Sciatic nerve (tissue), 2 donors: ENCODE results near the gene SLC22A31. TPM values are rescaled to one million over a fixed set of nuclear protein-coding genes. Genes with fewer than 3 reads are reported as not detected.
"Not testable (repeated sequence)": the region's sequence is repeated elsewhere in the genome, so short reads cannot be mapped to it uniquely, and the experiment has no call there.

Source experiments
- ATAC-seq: fragments of 200-7000 bp; cut with Tn5 transposase; one replicate; pipeline ENCODE4 v1.9.1; 2020; ENCODE audit warnings: mild to moderate bottlenecking, moderate library complexity
- DNase-seq: peaks from one replicate; pipeline ENCODE4 v3.0.0-alpha.2; 2020; ENCODE audit warnings: low spot score
- intact Hi-C: fragments of 100-400 bp; cut with DNase I; formaldehyde crosslinking; loops from one replicate; pipeline ENCODE4 v1.14.2; 2022
- total RNA-seq: library from RNA; stranded (reverse); fragmentation: NEBNext Ultra II Directional; extraction: Animal tissue kit (Norgen Biotek cat#: 25700); gene quantifications from one replicate; pipeline ENCODE4 v1.2.1, GENCODE V29; 2021
- donor health status: DM: no; HTN: no; CAD: no.
- donor health status: DM: no; HTN: no; CAD: no.

SLC22A31 gene
- 0.98 TPM for total RNA-seq

- ATAC-seq (no peak), DNase-seq (peak; percentile 56)
- intact Hi-C loops, result no loop called here
Measured at GRCh38 chr16:89200124-89200849, at the start of gene SLC22A31. Gene SLC22A31, minus strand, starts transcription at chr16:89200537. Its CDS starts 36 bp downstream, at chr16:89200501.

GRCh38 chr16:89248196-89248982 is 48.1 kb upstream of the SLC22A31 start:
- ATAC-seq, result no peak
- intact Hi-C loops, result no loop called here
- DNase-seq, result no peak

GRCh38 chr16:89247734-89248075 is 47.4 kb upstream of the SLC22A31 start:
- DNase-seq, intact Hi-C loops: not testable (repeated sequence)
- ATAC-seq, result peak; percentile 18

DNA sequence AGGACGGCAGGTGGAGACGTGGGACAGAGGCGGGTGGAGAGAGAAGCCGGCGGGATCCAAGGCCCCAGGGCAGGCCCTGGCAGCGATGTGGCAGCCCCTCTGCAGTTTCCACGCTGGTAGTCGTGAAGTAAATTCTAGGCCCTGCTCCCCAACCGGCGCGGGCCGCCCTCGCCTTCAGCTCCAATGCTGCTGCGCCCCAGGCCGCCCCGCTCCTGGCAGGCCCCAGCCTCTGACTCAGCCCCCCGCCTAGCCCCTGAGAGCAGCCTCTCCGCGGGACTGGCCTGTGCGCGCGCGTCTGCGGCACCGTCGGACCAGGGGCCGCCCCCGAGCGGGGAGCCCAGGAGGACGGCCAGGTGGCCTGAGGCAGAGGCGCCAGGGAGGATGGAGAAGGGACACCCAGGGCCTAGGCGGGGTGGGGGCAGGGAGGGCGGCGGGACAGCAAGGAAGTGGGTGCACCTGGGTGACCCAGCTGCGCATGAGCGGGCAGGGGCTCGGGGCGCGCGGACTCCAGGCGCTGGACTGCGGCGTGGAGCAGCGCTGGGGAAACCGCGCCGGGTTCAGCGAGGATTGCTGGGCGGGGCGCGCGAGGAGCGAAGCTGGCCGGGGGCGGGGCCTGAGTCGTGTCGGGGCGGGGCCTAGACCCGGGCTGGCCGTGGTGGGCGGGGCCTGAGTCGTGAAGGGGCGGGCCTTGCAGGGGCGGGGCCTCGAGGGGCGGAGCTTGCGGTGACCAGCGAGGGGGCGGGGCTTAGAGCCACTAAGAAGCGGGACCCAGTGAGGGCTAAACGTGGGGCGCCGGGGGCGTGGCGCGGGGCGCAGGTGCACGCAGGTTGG is 46.8 kb upstream of the SLC22A31 start:
- intact Hi-C loops, result no loop called here
- DNase-seq (peak; percentile 96), ATAC-seq (peak; percentile 98)

DNA sequence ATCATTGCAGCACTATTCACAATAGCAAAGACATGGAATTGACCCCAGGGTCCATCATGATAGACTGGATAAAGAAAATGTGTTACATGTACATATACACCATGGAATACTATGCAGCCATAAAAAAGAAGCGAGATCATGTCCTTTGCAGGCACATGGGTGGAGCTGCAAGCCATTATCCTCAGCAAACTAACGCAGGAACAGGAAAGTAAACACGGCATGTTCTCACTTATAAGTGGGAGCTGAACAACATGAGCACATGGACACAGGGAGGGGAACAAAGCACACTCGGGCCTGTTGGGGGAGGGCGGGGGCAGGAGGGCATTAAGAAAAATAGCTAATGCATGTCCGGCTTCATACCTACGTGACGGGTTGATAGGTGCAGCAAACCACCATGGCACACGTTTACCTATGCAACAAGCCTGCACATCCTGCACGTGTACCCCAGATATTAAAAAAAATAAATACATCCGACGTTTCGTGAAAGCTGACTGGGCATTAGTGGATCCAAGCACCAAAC is 46.1 kb upstream of the SLC22A31 start:
- ATAC-seq, result no peak
- DNase-seq, result no peak

DNA sequence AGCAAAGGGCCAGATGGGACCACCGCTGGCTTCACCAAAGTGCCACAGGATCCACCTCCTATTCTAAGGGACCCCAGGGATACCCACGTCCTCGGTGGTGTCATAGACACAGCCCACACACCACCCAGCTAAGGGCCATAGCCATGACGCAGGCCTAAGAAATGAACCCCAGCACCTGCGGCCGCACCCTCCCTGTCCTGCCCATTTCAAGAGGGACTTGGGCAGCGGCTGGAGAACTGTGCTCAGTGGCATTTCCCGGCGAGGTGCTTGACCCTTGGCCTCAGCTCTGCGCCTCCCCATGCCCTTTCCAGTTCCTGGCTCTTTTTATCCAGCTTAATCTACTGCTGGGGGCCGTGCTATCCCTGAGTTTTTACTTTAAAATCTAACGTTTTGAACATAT is 44.4 kb upstream of the SLC22A31 start:
- intact Hi-C loops, result no loop called here
- DNase-seq (no peak), ATAC-seq (no peak)

More for the DNA sequence above, 46.1 kb upstream of the SLC22A31 start:
- intact Hi-C loops, result no loop called here

DNA sequence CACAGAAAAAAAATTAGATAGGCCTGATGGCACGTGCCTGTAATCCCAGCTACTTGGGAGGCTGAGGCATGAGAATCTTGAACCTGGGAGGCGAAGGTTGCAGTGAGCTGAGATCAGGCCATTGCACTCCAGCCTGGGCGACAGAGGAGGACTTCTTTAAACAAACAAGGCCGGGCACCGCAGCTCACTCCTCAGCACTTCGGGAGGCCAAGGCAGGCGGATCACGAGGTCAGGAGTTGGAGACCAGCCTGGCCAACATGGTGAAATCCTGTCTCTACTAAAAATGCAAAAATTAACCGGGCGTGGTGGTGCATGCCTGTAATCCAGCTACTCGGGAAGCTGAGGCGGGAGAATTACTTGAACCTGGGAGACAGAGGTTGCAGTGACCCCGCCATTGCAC is 43.9 kb upstream of the SLC22A31 start:
- DNase-seq, ATAC-seq, intact Hi-C loops: not testable (repeated sequence)

GRCh38 chr16:89243664-89244063 is 43.3 kb upstream of the SLC22A31 start:
- no peak for ATAC-seq
- no peak for DNase-seq
- intact Hi-C loops, result no loop called here

DNA sequence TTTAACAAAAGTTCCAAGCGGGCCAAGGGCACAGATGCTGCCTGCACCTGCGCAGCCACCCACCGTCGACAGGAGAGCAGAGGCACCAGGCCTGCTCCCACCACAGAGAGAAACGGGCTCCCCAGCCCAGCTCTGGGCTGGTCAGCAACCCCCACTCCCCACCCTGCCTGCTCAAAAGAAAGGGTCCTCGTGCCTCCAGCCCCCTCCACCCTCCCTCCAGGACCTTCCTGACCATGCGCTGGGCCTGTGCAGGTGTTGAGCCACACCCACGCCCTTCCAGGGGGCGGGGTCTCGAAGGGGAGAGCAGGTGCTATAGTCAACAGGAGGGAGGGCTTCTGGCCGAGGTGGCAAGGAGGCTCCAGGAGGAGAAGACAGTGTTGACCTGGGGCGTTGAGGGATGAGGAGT is 42.5 kb upstream of the SLC22A31 start:
- intact Hi-C loops, result no loop called here
- no peak for DNase-seq
- no peak for ATAC-seq

GRCh38 chr16:89241187-89242007 is 41.1 kb upstream of the SLC22A31 start:
- peak; percentile 85 for DNase-seq
- intact Hi-C loops, result no loop called here
- peak; percentile 89 for ATAC-seq

- DNase-seq (no peak), ATAC-seq (no peak)
- intact Hi-C loops, result no loop called here
Measured at GRCh38 chr16:89237733-89238132, 37.4 kb upstream of the SLC22A31 start.

- intact Hi-C loops, result no loop called here
- no peak for ATAC-seq
- DNase-seq, result no peak
Measured at GRCh38 chr16:89233678-89234490, 33.5 kb upstream of the SLC22A31 start.

GRCh38 chr16:89232107-89232506 is 31.8 kb upstream of the SLC22A31 start:
- no peak for DNase-seq
- intact Hi-C loops, result no loop called here
- no peak for ATAC-seq

- intact Hi-C loops, result no loop called here
- DNase-seq, result no peak
- no peak for ATAC-seq
Measured at GRCh38 chr16:89230255-89230654, 29.9 kb upstream of the SLC22A31 start.

- intact Hi-C loops, result no loop called here
- no peak for DNase-seq
- ATAC-seq, result no peak
Measured at GRCh38 chr16:89224665-89225064, 24.3 kb upstream of the SLC22A31 start.

- ATAC-seq (peak; percentile 10), DNase-seq (no peak)
- intact Hi-C loops, result no loop called here
Measured at GRCh38 chr16:89222931-89223330, 22.6 kb upstream of the SLC22A31 start.

- intact Hi-C loops, result no loop called here
- ATAC-seq (no peak), DNase-seq (no peak)
Measured at GRCh38 chr16:89221604-89222003, 21.3 kb upstream of the SLC22A31 start.

- ATAC-seq (no peak), DNase-seq (no peak)
- intact Hi-C loops, result loop anchor here (5.0 kb wide), 1 partner anchor 277 kb away; no protein-coding TSS in a partner anchor
Measured at GRCh38 chr16:89219365-89219764, 19.0 kb upstream of the SLC22A31 start.
